Activated CD4-positive, alpha-beta T cell treated with anti-CD3 and anti-CD28 coated beads for 24 hours (primary cell): ENCODE results near the gene CRISP1.
"Not testable (repeated sequence)": the region's sequence is repeated elsewhere in the genome, so short reads cannot be mapped to it uniquely, and the experiment has no call there.

Experiments
- DNase-seq, 2 donors: peaks; one replicate each; pipeline ENCODE4 v3.0.0-alpha.2; 2020; ENCODE audit warnings: low read depth in 2 of 2

CRISP1 gene

GRCh38 chr6:49839957-49840356, 26.4 kb downstream of the CRISP1 start:
- DNase-seq, result no peak

GRCh38 chr6:49839162-49839561, 27.2 kb downstream of the CRISP1 start:
- DNase-seq, result no peak

- no peak for DNase-seq
Observed at GRCh38 chr6:49835140-49835539, 31.2 kb downstream of the CRISP1 start.

- no peak for DNase-seq
Observed at GRCh38 chr6:49833386-49833785, 32.9 kb downstream of the CRISP1 start.

GRCh38 chr6:49826743-49827406, 39.5 kb downstream of the CRISP1 start:
- no peak for DNase-seq

- no peak for DNase-seq
Observed at GRCh38 chr6:49815166-49815565, 51.2 kb downstream of the CRISP1 start.

GRCh38 chr6:49813248-49813647, 53.1 kb downstream of the CRISP1 start:
- DNase-seq, result no peak

- DNase-seq, result no peak
Observed at GRCh38 chr6:49806145-49806544, 60.2 kb downstream of the CRISP1 start.

- DNase-seq, result no peak
Observed at GRCh38 chr6:49805246-49805645, 61.1 kb downstream of the CRISP1 start.

GRCh38 chr6:49801525-49801924, 64.8 kb downstream of the CRISP1 start:
- no peak for DNase-seq

- no peak for DNase-seq
Observed at GRCh38 chr6:49799090-49799489, 67.2 kb downstream of the CRISP1 start.

GRCh38 chr6:49796842-49797455, 69.4 kb downstream of the CRISP1 start:
- DNase-seq, result not testable (repeated sequence)

- no peak for DNase-seq
Observed at GRCh38 chr6:49790341-49790740, 76.0 kb downstream of the CRISP1 start.

- DNase-seq, result no peak
Observed at GRCh38 chr6:49787176-49787575, 79.2 kb downstream of the CRISP1 start, which contains the start of gene PGK2. Gene PGK2, minus strand, starts transcription at chr6:49787285. Its CDS starts 98 bp downstream, at chr6:49787187.

- no peak for DNase-seq
Observed at GRCh38 chr6:49784272-49784671, 82.1 kb downstream of the CRISP1 start.
